ENCODE data around the gene VPS4B.
A peak's percentile ranks its signal among the peaks of the same experiment; 100 is the strongest.

VPS4B gene

GRCh38 chr18:63367053-63367953, 55.0 kb downstream of the VPS4B start, which contains the start of gene KDSR:
Gene KDSR (minus strand): TSS chr18:63367206. CDS start chr18:63367118, 88 bp downstream.
- Histone ChIP-seq H3K9me2 (ENCODE audit: low read depth, low read length) (no peaks in the 10 kb centered on the region), H4K20me1 (ENCODE audit: insufficient read depth, low read length) (no peaks in the 10 kb centered on the region), H2AFZ (ENCODE audit: low read length) (peak within 1 kb of the TSS; percentile 39), H3F3A (ENCODE audit: insufficient read depth, low read length) (no peaks in the 10 kb centered on the region), H3K36me3 (ENCODE audit: insufficient read depth, low read length) (0 out of 2 replicates have a peak, but pooled peaks cover 4% of the 10 kb centered on the region), H3K4me2 (ENCODE audit: low read length) (peak within 1 kb of the TSS; percentile 69), H3K27ac (ENCODE audit: low read depth, low read length, poor library complexity, severe bottlenecking) (no peak within 1 kb of the TSS), H3K9me3 (ENCODE audit: low read length) (0 out of 2 replicates have a peak, but pooled peaks cover 3% of the 10 kb centered on the region), H3K9ac (ENCODE audit: low read length) (peak within 1 kb of the TSS; percentile 76), H3K79me2 (ENCODE audit: insufficient read depth, low read length) (no peaks in the 10 kb centered on the region), H3K4me3 (ENCODE audit: low read depth, low read length, poor library complexity, severe bottlenecking) (peak within 1 kb of the TSS; percentile 99), H3K4me1 (ENCODE audit: insufficient read depth, low read length, severe bottlenecking) (peaks cover 18% of the 10 kb centered on the region), H3K27me3 (ENCODE audit: insufficient read depth, low read length) (no peaks in the 10 kb centered on the region)
- TF ChIP-seq EZH2 (IDR thresholded peaks at IDR 0.05; ENCODE audit: borderline replicate concordance, low read length) (no peak), CTCF (IDR thresholded peaks at IDR 0.05; ENCODE audit: low read length) (no peak)

GRCh38 chr18:63366213-63367052, 55.8 kb downstream of the VPS4B start:
- H3K27ac ChIP-seq (ENCODE audit: low read depth, low read length, poor library complexity, severe bottlenecking): no peak overlapping the region
- H3K4me1 ChIP-seq (ENCODE audit: insufficient read depth, low read length, severe bottlenecking): peaks cover 18% of the 10 kb centered on the region
- peaks cover 9% of the 10 kb centered on the region; the same call in 1 of the 2 replicates for H3K36me3 ChIP-seq (ENCODE audit: insufficient read depth, low read length)
- peak; percentile 3; the same call in 1 of the 2 replicates for TF ChIP-seq CTCF (IDR thresholded peaks at IDR 0.05; ENCODE audit: low read length)
- TF ChIP-seq EZH2 (IDR thresholded peaks at IDR 0.05; ENCODE audit: borderline replicate concordance, low read length): no peak
- no peaks in the 10 kb centered on the region for H4K20me1 ChIP-seq (ENCODE audit: insufficient read depth, low read length)
- H3K4me2 ChIP-seq (ENCODE audit: low read length): peak overlapping the region; percentile 69
- no peaks in the 10 kb centered on the region for H3K79me2 ChIP-seq (ENCODE audit: insufficient read depth, low read length)
- 0 out of 2 replicates have a peak, but pooled peaks cover 3% of the 10 kb centered on the region for H3K9me3 ChIP-seq (ENCODE audit: low read length)
- peak overlapping the region; percentile 99 for H3K4me3 ChIP-seq (ENCODE audit: low read depth, low read length, poor library complexity, severe bottlenecking)
- peak overlapping the region; percentile 76 for H3K9ac ChIP-seq (ENCODE audit: low read length)
- no peaks in the 10 kb centered on the region for H3K9me2 ChIP-seq (ENCODE audit: low read depth, low read length)
- H3F3A ChIP-seq (ENCODE audit: insufficient read depth, low read length): no peaks in the 10 kb centered on the region
- no peak overlapping the region; the same call in 1 of the 2 replicates for H2AFZ ChIP-seq (ENCODE audit: low read length)
- no peaks in the 10 kb centered on the region for H3K27me3 ChIP-seq (ENCODE audit: insufficient read depth, low read length)

GRCh38 chr18:63365876-63366212, 56.4 kb downstream of the VPS4B start:
- H4K20me1 ChIP-seq (ENCODE audit: insufficient read depth, low read length): no peaks in the 10 kb centered on the region
- H3K79me2 ChIP-seq (ENCODE audit: insufficient read depth, low read length): no peaks in the 10 kb centered on the region
- H3F3A ChIP-seq (ENCODE audit: insufficient read depth, low read length): no peaks in the 10 kb centered on the region
- H3K36me3 ChIP-seq (ENCODE audit: insufficient read depth, low read length): peaks cover 9% of the 10 kb centered on the region; the same call in 1 of the 2 replicates
- H3K4me2 ChIP-seq (ENCODE audit: low read length): peak overlapping the region; percentile 69
- no peaks in the 10 kb centered on the region for H3K27me3 ChIP-seq (ENCODE audit: insufficient read depth, low read length)
- 0 out of 2 replicates have a peak, but pooled peaks cover 3% of the 10 kb centered on the region for H3K9me3 ChIP-seq (ENCODE audit: low read length)
- TF ChIP-seq CTCF (IDR thresholded peaks at IDR 0.05; ENCODE audit: low read length) (no peak), EZH2 (IDR thresholded peaks at IDR 0.05; ENCODE audit: borderline replicate concordance, low read length) (no peak)
- no peak overlapping the region for H3K27ac ChIP-seq (ENCODE audit: low read depth, low read length, poor library complexity, severe bottlenecking)
- peaks cover 18% of the 10 kb centered on the region for H3K4me1 ChIP-seq (ENCODE audit: insufficient read depth, low read length, severe bottlenecking)
- H3K4me3 ChIP-seq (ENCODE audit: low read depth, low read length, poor library complexity, severe bottlenecking): peak overlapping the region; percentile 99
- H3K9ac ChIP-seq (ENCODE audit: low read length): peak overlapping the region; percentile 76
- no peaks in the 10 kb centered on the region for H3K9me2 ChIP-seq (ENCODE audit: low read depth, low read length)
- H2AFZ ChIP-seq (ENCODE audit: low read length): no peak overlapping the region
